H1 (cell line): ENCODE data around the gene TRIM50. TPM values are rescaled to one million over a fixed set of nuclear protein-coding genes. Genes with fewer than 3 reads are reported as not detected.

Experiments
- polyA plus RNA-seq, 7 experiments: library from polyadenylated mRNA; depleted of rRNA in 3 of 7; stranded (reverse) in 5 of 7; unstranded in 2 of 7; fragments of >200 nt in 5 of 7; fragments of 200-250 nt in 2 of 7; gene quantifications; 1 replicate in 5 of 7; 2 replicates in 1 of 7; 4 replicates in 1 of 7; pipeline versions ENCODE4 v1.2.1 to v1.2.3, GENCODE V29; 2011 to 2013; ENCODE audit warnings: missing spikeins in 2 of 7, mixed read lengths in 2 of 7
- total RNA-seq: library from RNA; stranded (reverse); fragmentation: NEBNext Ultra II Directional; extraction: Animal tissue kit (Norgen Biotek cat#: 25700); gene quantifications from 2 replicates; pipeline ENCODE4 v1.2.1, GENCODE V29; 2021
- TF ChIP-seq, protein P1 (sequence below): IDR thresholded peaks from 2 replicates; pipeline ENCODE4 v1.6.1; 2012; ENCODE audit warnings: inconsistent platforms
- TF ChIP-seq, protein P2 (sequence below): IDR thresholded peaks from 2 replicates; pipeline ENCODE4 v1.6.1; 2011; ENCODE audit warnings: low read length, improper control_type of control experiment

Gene TRIM50
- total and polyA plus RNA-seq, 2 of the 8 experiments (the other 6 are each of a cell fraction or from before 2014, with no cell fraction given) = 0.12 TPM; not detected in 1

DNA sequence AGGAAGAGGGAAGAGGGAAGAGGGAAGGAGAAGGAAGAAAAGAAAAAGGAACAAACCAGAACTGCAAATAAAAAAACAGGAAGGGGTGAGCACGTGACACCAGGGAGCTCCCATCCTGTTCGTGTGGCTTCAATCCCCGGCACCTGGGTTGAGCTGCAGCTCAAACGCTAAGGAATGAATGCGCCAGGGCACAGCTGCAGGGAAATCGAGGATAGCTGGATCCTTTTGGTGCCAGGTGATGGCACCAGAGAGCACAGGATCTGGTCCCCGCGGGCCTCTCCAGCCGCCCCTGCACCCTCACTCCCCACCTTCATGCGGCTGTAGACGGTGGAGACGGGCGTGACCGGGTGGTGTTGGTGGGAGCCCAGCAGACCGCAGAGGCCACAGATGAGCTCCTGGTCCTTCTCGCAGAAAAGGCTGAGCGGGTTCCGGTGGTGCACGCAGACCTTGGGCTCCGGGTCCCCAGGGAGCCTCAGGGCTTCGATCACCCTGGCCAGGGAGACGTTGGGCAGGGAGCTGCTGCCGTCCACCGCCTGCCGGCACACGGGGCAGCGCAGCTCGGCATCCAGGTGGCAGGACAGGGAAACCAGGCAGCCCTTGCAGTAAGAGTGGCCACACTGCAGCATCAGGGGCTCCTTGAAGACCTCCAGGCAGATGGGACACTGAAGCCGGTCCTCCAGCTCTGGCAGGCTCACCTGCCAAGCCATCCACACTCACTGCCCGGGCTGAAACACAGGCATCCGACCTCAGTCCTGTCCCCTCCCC, 3.6 kb downstream of the TRIM50 start (continued):
- TF ChIP-seq, protein P1, sequence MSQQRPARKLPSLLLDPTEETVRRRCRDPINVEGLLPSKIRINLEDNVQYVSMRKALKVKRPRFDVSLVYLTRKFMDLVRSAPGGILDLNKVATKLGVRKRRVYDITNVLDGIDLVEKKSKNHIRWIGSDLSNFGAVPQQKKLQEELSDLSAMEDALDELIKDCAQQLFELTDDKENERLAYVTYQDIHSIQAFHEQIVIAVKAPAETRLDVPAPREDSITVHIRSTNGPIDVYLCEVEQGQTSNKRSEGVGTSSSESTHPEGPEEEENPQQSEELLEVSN = peak; percentile 54
- TF ChIP-seq, protein P2, sequence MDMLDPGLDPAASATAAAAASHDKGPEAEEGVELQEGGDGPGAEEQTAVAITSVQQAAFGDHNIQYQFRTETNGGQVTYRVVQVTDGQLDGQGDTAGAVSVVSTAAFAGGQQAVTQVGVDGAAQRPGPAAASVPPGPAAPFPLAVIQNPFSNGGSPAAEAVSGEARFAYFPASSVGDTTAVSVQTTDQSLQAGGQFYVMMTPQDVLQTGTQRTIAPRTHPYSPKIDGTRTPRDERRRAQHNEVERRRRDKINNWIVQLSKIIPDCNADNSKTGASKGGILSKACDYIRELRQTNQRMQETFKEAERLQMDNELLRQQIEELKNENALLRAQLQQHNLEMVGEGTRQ = peak; percentile 75
